Fibroblast of pulmonary artery (primary cell): Measurements from ENCODE around the gene NIPSNAP2.
"Not testable (repeated sequence)": the region's sequence is repeated elsewhere in the genome, so short reads cannot be mapped to it uniquely, and the experiment has no call there.

ENCODE experiments used
- DNase-seq: peaks from one replicate; pipeline ENCODE4 v3.0.0-alpha.2; 2010; ENCODE audit warnings: low read depth
- H3K4me3 ChIP-seq: replicated peaks from 2 replicates; pipeline ENCODE4 v1.5.1; 2011; ENCODE audit warnings: low read depth, mild to moderate bottlenecking, control low read depth, low read length, moderate library complexity
- CTCF ChIP-seq: IDR thresholded peaks from 2 replicates; pipeline ENCODE4 v1.5.1; 2011; ENCODE audit warnings: mild to moderate bottlenecking, control low read depth, low read length, inconsistent platforms; ENCODE audit errors: missing control alignments

The NIPSNAP2 gene

DNA sequence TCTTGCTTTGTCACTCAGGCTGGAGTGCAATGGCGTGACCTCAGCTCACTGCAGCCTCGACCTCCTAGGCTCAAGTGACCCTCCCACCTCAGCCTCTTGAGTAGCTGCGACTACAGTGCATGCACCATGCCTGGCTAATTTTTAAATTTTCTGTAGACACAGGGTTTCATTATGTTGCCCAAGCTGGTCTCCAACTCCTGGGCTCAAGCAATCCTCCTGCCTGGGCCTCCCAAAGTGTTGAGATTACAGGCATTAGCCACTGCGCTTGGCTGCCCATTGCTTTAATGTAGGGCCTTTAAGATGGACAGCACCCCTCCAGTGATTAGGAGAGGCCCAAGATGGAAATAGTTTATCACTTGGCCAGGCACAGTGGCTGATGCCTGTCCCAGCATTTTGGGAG lies 39.4 kb downstream of the NIPSNAP2 start:
- no peak for TF ChIP-seq CTCF
- H3K4me3 ChIP-seq, result no peak overlapping the region
- DNase-seq, result no peak

DNA sequence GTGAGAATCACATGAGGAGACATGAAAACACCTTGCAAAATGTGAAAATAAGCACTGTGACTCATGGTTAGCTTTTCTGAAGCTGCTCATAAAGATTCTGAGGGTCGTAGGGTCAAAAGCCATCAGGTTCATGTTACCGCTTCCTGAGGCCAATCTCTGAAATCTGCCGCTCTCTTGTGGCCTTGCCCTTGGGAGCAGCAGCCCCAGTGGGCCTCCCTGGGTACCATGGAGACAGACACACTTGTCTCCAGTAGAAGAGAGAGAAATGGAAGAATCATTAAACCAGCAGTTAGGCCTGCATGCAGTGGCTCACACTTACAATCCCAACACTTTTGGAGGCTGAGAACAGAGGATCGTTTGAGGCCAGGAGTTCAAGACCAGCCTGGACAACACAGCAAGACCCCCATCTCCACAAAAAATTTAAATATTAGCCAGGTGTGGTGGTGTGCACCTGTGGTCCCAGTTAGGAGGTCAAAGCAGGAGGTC lies 42.8 kb downstream of the NIPSNAP2 start:
- no peak overlapping the region for H3K4me3 ChIP-seq
- TF ChIP-seq CTCF, result no peak
- no peak for DNase-seq

DNA sequence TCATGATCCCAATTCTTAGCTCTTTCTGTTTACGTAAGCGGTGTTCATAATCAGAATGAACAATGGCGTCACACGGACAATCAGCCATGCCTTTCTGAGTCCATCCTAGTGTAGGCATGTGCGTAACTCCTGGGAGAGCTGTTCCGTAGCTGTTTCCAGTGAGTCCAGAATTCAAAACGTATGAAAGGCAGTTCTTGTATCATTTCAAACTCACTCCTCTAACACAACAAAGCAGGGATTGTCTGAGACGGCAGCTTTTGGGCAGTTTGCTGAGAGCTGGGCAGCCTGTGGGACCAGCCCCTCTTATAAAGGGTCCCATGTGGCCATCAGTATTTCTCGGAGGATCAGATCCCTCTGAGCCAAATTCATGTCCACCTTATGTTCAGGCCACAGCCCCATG lies 43.5 kb downstream of the NIPSNAP2 start:
- H3K4me3 ChIP-seq, result no peak overlapping the region
- no peak for TF ChIP-seq CTCF
- no peak for DNase-seq

DNA sequence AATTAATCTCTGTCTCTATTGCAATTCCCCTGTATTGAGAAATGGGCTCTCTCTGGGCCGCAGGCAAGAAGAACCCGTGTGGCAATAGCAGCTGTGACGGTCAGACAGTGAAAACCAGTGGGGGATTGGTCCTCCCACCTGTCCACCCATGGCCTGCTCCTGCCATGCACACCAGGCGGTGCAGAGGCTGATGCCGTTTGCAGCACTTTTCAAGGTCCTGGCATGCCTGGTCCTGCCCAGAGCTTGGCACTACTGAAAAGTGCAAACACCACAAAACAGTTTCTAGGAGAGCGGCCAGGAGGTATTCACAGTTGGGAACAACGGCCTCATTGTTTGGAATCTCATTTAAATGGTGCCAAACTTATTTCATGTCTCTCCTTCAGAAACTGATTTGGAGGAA lies 45.3 kb downstream of the NIPSNAP2 start:
- DNase-seq, result no peak
- TF ChIP-seq CTCF, result no peak
- no peak overlapping the region for H3K4me3 ChIP-seq

- peak; percentile 25 for DNase-seq
- H3K4me3 ChIP-seq, result not testable (repeated sequence)
Measured at GRCh38 chr7:56017015-56017414, 52.6 kb downstream of the NIPSNAP2 start.

DNA sequence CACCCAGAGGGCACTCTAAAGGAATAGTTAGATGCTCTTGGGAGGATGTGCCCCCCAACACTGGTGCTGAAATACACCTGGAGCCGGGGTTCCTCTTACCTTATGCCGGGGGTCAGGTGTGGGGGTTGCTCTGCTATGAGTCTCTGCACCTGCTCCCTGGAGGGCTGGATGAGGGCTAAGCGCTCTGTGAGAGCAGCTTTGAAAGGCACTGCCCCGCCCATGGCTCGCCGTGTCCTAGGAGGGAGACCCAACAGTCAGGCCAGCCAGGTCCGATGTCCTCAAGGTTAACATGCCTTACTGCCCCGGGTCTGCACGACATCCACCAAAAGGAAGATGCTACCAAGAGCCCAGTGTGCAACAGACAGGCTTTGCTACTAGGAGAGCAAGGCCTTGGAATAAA lies 55.1 kb downstream of the NIPSNAP2 start:
- no peak for DNase-seq
- TF ChIP-seq CTCF, result no peak
- no peak overlapping the region for H3K4me3 ChIP-seq

GRCh38 chr7:56023500-56023899 lies 59.1 kb downstream of the NIPSNAP2 start:
- DNase-seq, result no peak
- H3K4me3 ChIP-seq, result no peak overlapping the region
- TF ChIP-seq CTCF, result no peak
